ENCODE data around the gene BTBD6. TPM values are rescaled to one million over a fixed set of nuclear protein-coding genes. Genes with fewer than 3 reads are reported as not detected.

BTBD6 gene
- total RNA-seq, 1 donor from 2014 or later, result 31.9 TPM

DNA sequence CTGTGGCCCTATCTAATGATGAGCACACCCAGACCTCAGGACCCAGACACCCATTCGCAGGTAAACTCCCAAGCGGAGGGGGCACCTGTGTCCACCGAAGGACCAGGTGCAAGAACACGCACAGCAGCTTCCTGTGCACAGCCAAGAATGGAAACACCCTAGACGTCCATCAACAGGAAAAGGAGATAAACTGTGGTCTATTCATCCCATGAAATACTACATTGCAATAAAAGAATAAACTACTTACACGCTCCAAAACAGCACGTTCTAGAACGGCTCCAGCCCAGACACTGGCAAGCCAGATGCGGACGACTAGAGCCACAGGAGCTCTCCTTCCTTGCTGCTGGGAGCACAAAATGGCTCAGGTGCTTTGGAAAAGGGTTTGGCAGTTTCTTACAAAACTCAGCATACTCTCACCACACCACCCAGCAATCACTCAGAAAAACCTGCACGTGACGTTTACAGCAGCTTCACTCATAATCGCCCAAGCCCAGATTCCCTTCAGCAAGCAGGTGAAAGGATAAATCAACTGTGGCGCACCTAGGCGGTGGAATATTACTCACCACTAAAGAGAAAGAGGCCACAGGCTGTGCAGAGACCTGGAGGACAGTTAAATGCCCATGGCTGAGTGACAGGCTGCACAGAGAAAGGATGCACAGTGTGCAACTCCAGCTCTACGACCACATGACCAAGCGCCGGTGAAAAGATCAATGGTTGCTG is 31.5 kb downstream of the BTBD6 start:
- TF ChIP-seq, protein P1, sequence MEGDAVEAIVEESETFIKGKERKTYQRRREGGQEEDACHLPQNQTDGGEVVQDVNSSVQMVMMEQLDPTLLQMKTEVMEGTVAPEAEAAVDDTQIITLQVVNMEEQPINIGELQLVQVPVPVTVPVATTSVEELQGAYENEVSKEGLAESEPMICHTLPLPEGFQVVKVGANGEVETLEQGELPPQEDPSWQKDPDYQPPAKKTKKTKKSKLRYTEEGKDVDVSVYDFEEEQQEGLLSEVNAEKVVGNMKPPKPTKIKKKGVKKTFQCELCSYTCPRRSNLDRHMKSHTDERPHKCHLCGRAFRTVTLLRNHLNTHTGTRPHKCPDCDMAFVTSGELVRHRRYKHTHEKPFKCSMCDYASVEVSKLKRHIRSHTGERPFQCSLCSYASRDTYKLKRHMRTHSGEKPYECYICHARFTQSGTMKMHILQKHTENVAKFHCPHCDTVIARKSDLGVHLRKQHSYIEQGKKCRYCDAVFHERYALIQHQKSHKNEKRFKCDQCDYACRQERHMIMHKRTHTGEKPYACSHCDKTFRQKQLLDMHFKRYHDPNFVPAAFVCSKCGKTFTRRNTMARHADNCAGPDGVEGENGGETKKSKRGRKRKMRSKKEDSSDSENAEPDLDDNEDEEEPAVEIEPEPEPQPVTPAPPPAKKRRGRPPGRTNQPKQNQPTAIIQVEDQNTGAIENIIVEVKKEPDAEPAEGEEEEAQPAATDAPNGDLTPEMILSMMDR (IDR thresholded peaks at IDR 0.05; ENCODE audit: unreplicated experiment), result no peak
- Mint-ChIP-seq H3K27ac (no peak overlapping the region), H3K4me3 (ENCODE audit: low read depth) (no peak overlapping the region), H3K27me3 (no peaks in the 10 kb centered on the region), H3K9me3 (ENCODE audit: low read depth) (no peaks in the 10 kb centered on the region), H3K4me1 (ENCODE audit: low read depth) (peaks cover 12% of the 10 kb centered on the region), H3K36me3 (ENCODE audit: insufficient read depth) (peaks cover 3% of the 10 kb centered on the region)
- no peak for DNase-seq (ENCODE audit: low spot score, unreplicated experiment)

DNA sequence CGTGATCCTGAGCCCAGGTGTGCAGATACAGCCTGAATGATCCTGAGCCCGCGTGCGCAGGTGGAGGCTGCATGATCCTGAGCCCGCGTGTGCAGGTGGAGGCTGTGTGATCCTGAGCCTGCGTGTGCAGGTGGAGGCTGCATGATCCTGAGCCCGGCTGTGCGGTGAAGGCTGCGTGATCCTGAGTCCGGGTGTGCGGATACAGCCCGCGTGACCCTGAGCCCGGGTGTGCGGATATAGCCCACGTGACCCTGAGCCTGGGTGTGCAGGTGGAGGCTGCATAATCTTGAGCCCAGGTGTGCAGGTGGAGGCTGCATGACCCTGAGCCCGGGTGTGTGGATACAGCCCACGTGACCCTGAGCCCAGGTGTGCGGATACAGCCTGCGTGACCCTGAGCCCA is 32.2 kb downstream of the BTBD6 start:
- no peaks in the 10 kb centered on the region for H3K27me3 Mint-ChIP-seq
- no peak overlapping the region for H3K4me3 Mint-ChIP-seq (ENCODE audit: low read depth)
- peaks cover 4% of the 10 kb centered on the region for H3K36me3 Mint-ChIP-seq (ENCODE audit: insufficient read depth)
- peaks cover 12% of the 10 kb centered on the region for H3K4me1 Mint-ChIP-seq (ENCODE audit: low read depth)
- TF ChIP-seq, protein P1 (IDR thresholded peaks at IDR 0.05; ENCODE audit: unreplicated experiment), result no peak
- no peak overlapping the region for H3K27ac Mint-ChIP-seq
- H3K9me3 Mint-ChIP-seq (ENCODE audit: low read depth), result no peaks in the 10 kb centered on the region
- DNase-seq (ENCODE audit: low spot score, unreplicated experiment), result no peak

DNA sequence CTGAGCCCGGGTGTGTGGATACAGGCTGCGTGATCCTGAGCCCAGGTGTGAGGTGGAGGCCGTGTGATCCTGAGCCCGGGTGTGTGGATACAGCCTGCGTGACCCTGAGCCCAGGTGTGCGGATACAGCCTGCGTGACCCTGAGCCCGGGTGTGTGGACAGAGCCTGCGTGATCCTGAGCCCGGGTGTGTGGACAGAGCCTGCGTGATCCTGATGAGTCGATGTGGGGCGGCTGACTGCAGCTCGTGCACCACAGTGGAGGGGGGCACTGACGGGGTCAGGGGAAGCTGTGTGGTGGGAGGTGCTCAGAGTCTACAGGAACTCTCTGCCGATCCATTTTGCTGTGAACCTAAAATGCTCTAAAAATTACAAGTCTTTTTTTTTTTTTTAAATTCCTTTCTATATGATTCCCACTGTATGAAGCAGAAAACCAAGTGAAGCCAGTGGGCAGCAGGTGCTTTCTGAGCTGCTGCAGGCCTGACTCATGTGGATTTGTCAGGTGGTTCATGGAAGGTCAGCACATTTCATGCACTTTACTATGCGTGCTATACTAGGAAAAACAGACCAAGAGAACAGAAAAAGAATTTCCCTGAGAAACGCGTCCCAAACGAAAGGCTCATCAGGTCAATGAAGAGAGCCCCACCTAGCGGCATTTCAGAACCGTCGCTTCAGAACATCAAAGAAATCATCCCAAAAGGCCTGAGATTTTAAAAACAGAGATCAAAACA is 33.2 kb downstream of the BTBD6 start:
- Mint-ChIP-seq H3K27me3 (no peaks in the 10 kb centered on the region), H3K27ac (peak overlapping the region; percentile 47), H3K9me3 (ENCODE audit: low read depth) (no peaks in the 10 kb centered on the region), H3K36me3 (ENCODE audit: insufficient read depth) (peaks cover 4% of the 10 kb centered on the region), H3K4me1 (ENCODE audit: low read depth) (peaks cover 12% of the 10 kb centered on the region), H3K4me3 (ENCODE audit: low read depth) (no peak overlapping the region)
- DNase-seq (ENCODE audit: low spot score, unreplicated experiment), result no peak
- TF ChIP-seq, protein P1 (IDR thresholded peaks at IDR 0.05; ENCODE audit: unreplicated experiment), result peak; percentile 73

DNA sequence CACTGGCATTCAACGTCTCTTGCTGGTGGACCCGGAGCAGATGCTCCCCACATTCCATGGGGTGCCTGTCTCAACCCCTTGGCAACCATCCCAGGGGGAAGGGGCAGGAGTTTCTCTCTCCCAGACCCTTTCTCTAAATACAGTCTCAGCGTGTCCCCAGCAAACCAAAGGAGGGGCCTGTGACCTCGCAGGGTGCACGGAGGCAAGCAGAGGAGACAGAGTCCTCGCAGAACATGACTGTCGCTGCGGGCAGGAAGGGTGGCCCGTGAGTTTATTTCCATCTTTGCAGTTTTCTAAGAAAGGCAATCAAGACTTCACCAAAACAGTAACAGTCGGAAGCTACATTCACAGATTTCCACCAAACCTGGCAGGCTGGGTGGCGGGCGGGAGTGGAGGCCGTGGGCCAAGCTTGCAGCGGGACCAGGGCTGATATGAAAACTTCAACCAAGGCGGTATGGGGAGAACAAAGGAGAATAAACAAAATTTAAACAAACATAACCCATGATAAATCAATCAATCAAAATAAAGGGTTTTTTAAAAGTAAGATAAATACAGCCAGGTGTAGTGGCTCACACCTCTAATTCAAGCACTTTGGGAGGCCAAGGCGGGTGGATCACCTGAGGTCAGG is 33.9 kb downstream of the BTBD6 start:
- Mint-ChIP-seq H3K27me3 (no peaks in the 10 kb centered on the region), H3K4me3 (ENCODE audit: low read depth) (no peak overlapping the region), H3K27ac (peak overlapping the region; percentile 57), H3K36me3 (ENCODE audit: insufficient read depth) (peaks cover 4% of the 10 kb centered on the region), H3K4me1 (ENCODE audit: low read depth) (peaks cover 12% of the 10 kb centered on the region), H3K9me3 (ENCODE audit: low read depth) (no peaks in the 10 kb centered on the region)
- TF ChIP-seq, protein P1 (IDR thresholded peaks at IDR 0.05; ENCODE audit: unreplicated experiment), result no peak
- no peak for DNase-seq (ENCODE audit: low spot score, unreplicated experiment)

DNA sequence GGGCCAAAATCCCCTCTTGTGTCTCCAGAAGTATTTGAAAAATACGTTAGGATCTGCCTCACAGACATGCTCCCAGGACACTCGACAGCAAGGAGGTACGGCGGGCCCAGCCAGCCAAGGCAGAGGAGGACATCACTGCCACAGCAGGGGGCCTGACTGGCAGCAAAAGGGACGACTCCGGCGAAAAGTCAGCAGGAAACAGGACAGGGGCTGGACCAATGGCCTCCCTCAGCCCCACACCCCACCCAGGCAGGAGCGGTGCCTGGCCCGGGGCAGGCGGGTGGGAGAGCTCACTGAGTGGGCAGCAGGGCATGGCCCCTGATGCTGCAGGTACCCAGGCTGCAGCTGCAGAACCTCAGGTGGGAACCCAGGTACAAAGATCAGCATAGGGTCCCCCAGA is 34.7 kb downstream of the BTBD6 start:
- H3K9me3 Mint-ChIP-seq (ENCODE audit: low read depth), result no peaks in the 10 kb centered on the region
- H3K4me3 Mint-ChIP-seq (ENCODE audit: low read depth), result no peak overlapping the region
- H3K27ac Mint-ChIP-seq, result no peak overlapping the region
- H3K4me1 Mint-ChIP-seq (ENCODE audit: low read depth), result peaks cover 12% of the 10 kb centered on the region
- no peaks in the 10 kb centered on the region for H3K27me3 Mint-ChIP-seq
- TF ChIP-seq, protein P1 (IDR thresholded peaks at IDR 0.05; ENCODE audit: unreplicated experiment), result no peak
- H3K36me3 Mint-ChIP-seq (ENCODE audit: insufficient read depth), result peaks cover 4% of the 10 kb centered on the region
- DNase-seq (ENCODE audit: low spot score, unreplicated experiment), result no peak

Measured in progenitor cell of endocrine pancreas (in vitro differentiated cells).